ENCODE measurements around the gene MRTFA.
"Not testable (repeated sequence)": the region's sequence is repeated elsewhere in the genome, so short reads cannot be mapped to it uniquely, and the experiment has no call there.

MRTFA gene

GRCh38 chr22:40578171-40578570 is 58.3 kb downstream of the MRTFA start:
- DNase-seq (ENCODE audit: low read depth), result no peak
- no peak overlapping the region for H3K4me3 ChIP-seq (ENCODE audit: low read depth, low read length)

- no peak for DNase-seq (ENCODE audit: low read depth)
- no peak overlapping the region for H3K4me3 ChIP-seq (ENCODE audit: low read depth, low read length)
These were observed 63.5 kb downstream of the MRTFA start for GRCh38 chr22:40572976-40573375.

- DNase-seq (ENCODE audit: low read depth), result no peak
- no peak overlapping the region for H3K4me3 ChIP-seq (ENCODE audit: low read depth, low read length)
These were observed 64.6 kb downstream of the MRTFA start for GRCh38 chr22:40571887-40572286.

GRCh38 chr22:40567626-40568328 is 68.7 kb downstream of the MRTFA start:
- no peak overlapping the region for H3K4me3 ChIP-seq (ENCODE audit: low read depth, low read length)
- no peak for DNase-seq (ENCODE audit: low read depth)

- DNase-seq (ENCODE audit: low read depth), result no peak
These were observed 69.4 kb downstream of the MRTFA start for GRCh38 chr22:40567106-40567505.

GRCh38 chr22:40560994-40561515 is 75.5 kb downstream of the MRTFA start:
- no peak for DNase-seq (ENCODE audit: low read depth)
- no peak overlapping the region for H3K4me3 ChIP-seq (ENCODE audit: low read depth, low read length)

More at GRCh38 chr22:40567106-40567505, 69.4 kb downstream of the MRTFA start:
- no peak overlapping the region for H3K4me3 ChIP-seq (ENCODE audit: low read depth, low read length)

- no peak overlapping the region for H3K4me3 ChIP-seq (ENCODE audit: low read depth, low read length)
These were observed 76.0 kb downstream of the MRTFA start for GRCh38 chr22:40560551-40560950.

GRCh38 chr22:40557972-40558371 is 78.5 kb downstream of the MRTFA start:
- no peak overlapping the region for H3K4me3 ChIP-seq (ENCODE audit: low read depth, low read length)
- DNase-seq (ENCODE audit: low read depth), result no peak

More at GRCh38 chr22:40560551-40560950, 76.0 kb downstream of the MRTFA start:
- DNase-seq (ENCODE audit: low read depth), result peak; percentile 16

GRCh38 chr22:40556641-40557040 is 79.9 kb downstream of the MRTFA start:
- DNase-seq (ENCODE audit: low read depth), result no peak
- no peak overlapping the region for H3K4me3 ChIP-seq (ENCODE audit: low read depth, low read length)

- not testable (repeated sequence) for H3K4me3 ChIP-seq (ENCODE audit: low read depth, low read length); DNase-seq (ENCODE audit: low read depth)
These were observed 82.5 kb downstream of the MRTFA start for GRCh38 chr22:40554023-40554422.

- H3K4me3 ChIP-seq (ENCODE audit: low read depth, low read length), result no peak overlapping the region
- DNase-seq (ENCODE audit: low read depth), result no peak
These were observed 83.4 kb downstream of the MRTFA start for GRCh38 chr22:40553014-40553554.

GRCh38 chr22:40552070-40552469 is 84.4 kb downstream of the MRTFA start:
- no peak overlapping the region for H3K4me3 ChIP-seq (ENCODE audit: low read depth, low read length)
- DNase-seq (ENCODE audit: low read depth), result no peak

GRCh38 chr22:40547729-40548143 is 88.8 kb downstream of the MRTFA start:
- H3K4me3 ChIP-seq (ENCODE audit: low read depth, low read length), result no peak overlapping the region
- no peak for DNase-seq (ENCODE audit: low read depth)

GRCh38 chr22:40544758-40545157 is 91.8 kb downstream of the MRTFA start:
- DNase-seq (ENCODE audit: low read depth), result no peak
- no peak overlapping the region for H3K4me3 ChIP-seq (ENCODE audit: low read depth, low read length)

- DNase-seq (ENCODE audit: low read depth), result no peak
- H3K4me3 ChIP-seq (ENCODE audit: low read depth, low read length), result no peak overlapping the region
These were observed 93.5 kb downstream of the MRTFA start for GRCh38 chr22:40542821-40543540.

- H3K4me3 ChIP-seq (ENCODE audit: low read depth, low read length), result no peak overlapping the region
- no peak for DNase-seq (ENCODE audit: low read depth)
These were observed 95.2 kb downstream of the MRTFA start for GRCh38 chr22:40541300-40541699.

GRCh38 chr22:40540265-40540664 is 96.3 kb downstream of the MRTFA start:
- DNase-seq (ENCODE audit: low read depth), result no peak

GRCh38 chr22:40536149-40536548 is 100.4 kb downstream of the MRTFA start:
- not testable (repeated sequence) for DNase-seq (ENCODE audit: low read depth); H3K4me3 ChIP-seq (ENCODE audit: low read depth, low read length)

More at GRCh38 chr22:40540265-40540664, 96.3 kb downstream of the MRTFA start:
- H3K4me3 ChIP-seq (ENCODE audit: low read depth, low read length), result no peak overlapping the region

GRCh38 chr22:40535642-40536041 is 100.9 kb downstream of the MRTFA start:
- DNase-seq (ENCODE audit: low read depth), result no peak
- H3K4me3 ChIP-seq (ENCODE audit: low read depth, low read length), result no peak overlapping the region

GRCh38 chr22:40535189-40535512 is 101.4 kb downstream of the MRTFA start:
- H3K4me3 ChIP-seq (ENCODE audit: low read depth, low read length), result no peak overlapping the region
- DNase-seq (ENCODE audit: low read depth), result no peak

Data from skeletal muscle cell (primary cell).